HCEC 1CT (cell line): Measurements from ENCODE around the gene SHROOM3.
A peak's percentile ranks its signal among the peaks of the same experiment; 100 is the strongest.

Source experiments
- DNase-seq: peaks from one replicate; pipeline ENCODE4 v3.0.0-alpha.2; 2017

The SHROOM3 gene

GRCh38 chr4:76673362-76673761 lies 238.3 kb downstream of the SHROOM3 start:
- no peak for DNase-seq

GRCh38 chr4:76674983-76675382 lies 240.0 kb downstream of the SHROOM3 start:
- no peak for DNase-seq

GRCh38 chr4:76677571-76678326 lies 242.7 kb downstream of the SHROOM3 start:
- no peak for DNase-seq

DNA sequence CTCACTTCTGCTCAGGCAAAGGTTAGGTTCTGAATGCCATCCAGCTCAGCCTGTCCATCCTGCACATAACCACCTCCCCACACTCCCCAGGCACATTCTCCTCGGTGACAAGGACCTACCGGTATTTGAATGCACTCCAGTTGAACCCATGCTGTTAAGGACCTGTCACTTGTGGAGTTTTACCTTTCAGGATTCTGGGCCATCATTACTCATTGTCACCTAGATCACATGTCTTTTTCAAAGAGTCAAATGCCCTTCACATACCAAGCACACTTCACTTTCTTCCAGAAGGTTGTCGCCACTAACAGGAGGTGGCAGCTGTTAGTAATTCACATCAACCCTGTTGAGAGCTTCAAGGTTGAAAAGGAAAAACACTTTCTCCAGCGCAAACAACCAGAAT lies 244.7 kb downstream of the SHROOM3 start:
- DNase-seq = no peak

DNA sequence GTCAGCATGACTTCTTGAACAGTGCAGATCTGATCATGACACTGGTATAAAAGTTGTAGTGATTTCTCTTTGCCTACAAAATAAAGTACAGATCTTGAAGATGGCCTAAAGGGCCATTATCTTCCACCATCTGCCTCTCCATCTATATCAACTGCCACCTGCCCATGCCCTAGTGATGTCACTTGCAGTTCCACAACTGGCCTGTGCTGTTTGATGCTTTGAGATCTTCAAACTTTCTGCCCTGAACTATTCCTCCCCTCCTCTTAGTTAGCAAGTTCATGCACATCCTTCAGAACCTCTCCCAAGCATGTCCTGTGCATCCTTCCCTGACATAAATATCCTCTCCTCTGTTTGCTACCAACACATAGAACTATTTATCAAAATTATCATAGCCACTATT lies 245.9 kb downstream of the SHROOM3 start:
- DNase-seq = no peak

DNA sequence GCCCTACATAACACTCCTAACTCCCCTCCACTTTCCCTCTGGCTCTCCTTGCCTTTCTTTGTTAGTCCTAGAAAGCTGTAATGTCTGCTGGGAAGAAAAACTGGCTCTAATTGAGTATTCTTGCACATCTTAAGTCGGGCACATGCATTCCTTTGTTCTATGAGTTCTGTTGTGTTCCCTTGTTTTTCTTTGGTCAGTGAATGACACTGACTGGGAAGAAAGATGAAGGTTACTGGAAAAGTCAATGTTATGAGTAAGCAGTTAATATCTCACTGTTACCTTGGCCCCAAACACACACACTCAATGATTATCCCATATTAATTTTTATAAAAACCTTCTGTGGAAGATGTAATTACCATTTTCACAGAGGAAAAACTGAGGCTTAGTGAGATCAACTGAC lies 247.0 kb downstream of the SHROOM3 start:
- DNase-seq = no peak

DNA sequence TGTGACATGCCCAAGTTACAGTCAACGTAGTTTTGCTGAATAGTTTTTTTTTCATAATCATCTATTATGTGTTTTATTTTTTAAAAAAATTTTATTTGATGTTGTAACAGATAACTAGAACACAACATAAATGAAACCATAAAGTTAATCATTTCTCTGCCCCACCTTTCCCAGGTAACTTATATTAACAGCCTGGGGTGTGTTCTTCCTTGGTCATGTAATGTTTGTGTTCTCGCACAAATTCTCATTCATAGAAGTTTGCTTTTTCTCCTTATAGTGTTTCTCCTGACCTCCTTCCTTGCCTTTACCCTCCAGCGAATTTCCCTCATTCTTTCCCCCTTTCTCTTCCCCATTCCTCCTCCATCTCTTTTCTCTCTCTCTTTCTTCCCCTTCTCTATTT lies 248.1 kb downstream of the SHROOM3 start:
- DNase-seq = no peak

- no peak for DNase-seq
Observed at GRCh38 chr4:76687746-76688448, 252.9 kb downstream of the SHROOM3 start.

DNA sequence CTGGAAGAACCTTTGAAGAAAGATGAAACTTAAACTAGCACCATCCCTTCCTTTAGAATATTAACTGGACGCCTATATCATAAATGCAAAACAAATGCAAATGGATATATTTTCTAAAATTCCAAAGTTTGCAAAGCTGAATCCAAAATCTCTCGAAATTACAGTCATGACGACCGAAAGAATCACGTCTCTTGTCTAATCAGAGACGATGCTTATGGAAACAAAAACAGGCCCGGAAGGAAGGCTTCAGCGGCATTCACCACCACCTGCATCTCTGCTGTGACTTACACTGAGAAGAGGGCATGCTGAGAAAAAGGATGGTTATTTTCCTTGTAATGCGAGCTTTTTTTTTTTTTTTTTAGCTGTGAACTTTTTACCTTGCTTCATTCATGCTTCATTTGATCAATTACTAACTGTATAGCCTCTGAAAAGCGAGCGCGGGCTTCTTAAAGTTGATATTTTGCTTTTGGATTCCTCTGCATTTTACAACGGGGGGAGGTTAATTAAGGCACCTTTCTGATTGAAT lies 253.7 kb downstream of the SHROOM3 start:
- no peak for DNase-seq

GRCh38 chr4:76689145-76689817 lies 254.3 kb downstream of the SHROOM3 start:
- no peak for DNase-seq

GRCh38 chr4:76690011-76690905 lies 255.2 kb downstream of the SHROOM3 start:
- DNase-seq = peak; percentile 25

DNA sequence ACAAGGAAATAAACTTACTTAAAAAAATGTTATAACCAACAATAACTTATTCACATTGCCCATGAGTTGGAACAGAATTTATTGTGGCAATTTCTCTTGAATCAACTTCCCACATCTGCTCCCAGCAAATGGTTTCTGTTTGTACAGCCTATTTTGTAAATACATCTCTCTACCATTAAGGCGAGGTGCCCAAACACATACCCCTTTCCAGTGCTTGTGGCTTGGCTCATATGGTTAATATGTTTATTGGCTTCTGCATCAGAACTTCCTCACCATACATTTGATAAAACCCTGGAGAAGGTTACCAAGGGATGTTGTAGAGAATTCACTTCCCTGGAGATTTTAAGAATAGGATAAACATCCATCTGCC lies 255.9 kb downstream of the SHROOM3 start:
- DNase-seq = no peak

DNA sequence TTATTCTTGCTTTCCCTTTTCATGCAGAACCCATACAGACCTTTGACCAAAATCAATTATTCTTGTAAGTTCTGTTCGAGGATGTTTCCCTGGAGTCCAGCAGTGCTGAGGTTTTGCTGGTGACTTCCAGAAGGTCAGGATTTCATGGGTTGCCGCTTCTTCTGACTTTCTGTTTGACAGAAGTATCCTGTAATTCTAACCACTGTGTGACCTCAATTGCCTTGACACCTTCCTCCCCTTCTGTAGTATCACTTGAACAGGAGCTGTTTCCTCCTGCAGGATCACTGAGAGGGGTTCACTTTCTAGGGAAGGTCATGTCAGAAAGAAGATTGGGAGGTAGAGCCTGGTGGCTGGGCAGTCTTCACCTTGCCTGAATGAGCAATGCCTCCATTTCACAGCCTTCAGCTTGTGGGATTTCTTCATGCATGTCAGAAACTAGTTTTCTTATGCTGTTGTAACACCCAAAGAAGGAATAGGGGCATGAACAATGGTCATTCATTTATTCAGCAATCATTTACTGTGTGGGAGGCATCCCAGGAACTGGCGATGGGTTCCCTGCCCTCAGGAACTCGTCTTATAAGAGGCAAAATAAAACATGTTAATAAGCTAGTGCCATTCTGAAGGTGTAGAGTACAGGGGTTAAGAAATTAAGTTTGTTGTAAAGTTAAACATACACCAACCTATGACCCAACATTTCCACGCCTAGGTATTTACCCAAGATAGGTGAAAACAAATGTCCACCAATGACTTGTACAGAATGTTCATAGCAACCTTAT lies 257.0 kb downstream of the SHROOM3 start:
- DNase-seq = no peak

GRCh38 chr4:76692761-76693160 lies 257.7 kb downstream of the SHROOM3 start:
- DNase-seq = no peak

DNA sequence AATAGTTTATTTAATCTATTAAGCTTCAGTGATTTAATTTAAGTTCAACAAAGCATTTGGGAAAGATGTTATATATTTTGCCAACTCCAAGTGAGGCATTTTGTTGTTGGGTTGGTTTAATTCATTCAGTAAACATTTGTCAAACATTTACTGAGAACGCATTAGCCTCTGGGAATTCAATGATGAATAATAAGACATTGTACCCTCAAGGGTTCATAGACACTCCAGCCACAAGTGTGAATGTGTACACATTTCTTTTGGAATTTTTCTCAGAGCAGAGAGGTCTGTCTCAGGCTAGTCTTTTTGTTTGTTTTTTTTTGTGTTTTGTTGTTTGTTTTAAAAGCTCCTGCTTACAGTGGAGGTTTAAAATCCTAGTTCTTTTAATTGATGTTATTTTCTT lies 259.0 kb downstream of the SHROOM3 start:
- DNase-seq = no peak

- no peak for DNase-seq
Observed at GRCh38 chr4:76696109-76696508, 261.1 kb downstream of the SHROOM3 start.

GRCh38 chr4:76697129-76697803 lies 262.2 kb downstream of the SHROOM3 start:
- DNase-seq = no peak

DNA sequence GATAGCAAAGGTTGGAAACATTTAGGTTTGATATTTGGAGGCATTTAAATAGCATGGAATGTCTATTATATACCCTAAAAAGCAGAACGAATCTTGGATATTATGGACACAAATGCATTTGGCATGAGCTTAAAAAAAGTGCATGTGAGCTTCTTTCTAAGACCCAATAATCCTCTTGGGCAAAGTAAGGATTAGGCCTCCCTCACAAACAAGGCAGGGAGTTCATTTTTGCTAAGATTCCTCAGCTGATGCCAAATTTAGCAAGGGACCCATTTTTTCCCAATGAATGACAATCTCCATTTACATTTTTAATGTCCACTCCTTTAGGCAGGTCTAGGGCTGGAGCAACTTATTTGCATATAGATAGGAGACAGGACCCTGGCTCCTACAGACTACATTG lies 263.1 kb downstream of the SHROOM3 start:
- no peak for DNase-seq

- DNase-seq = no peak
Observed at GRCh38 chr4:76699751-76700310, 264.8 kb downstream of the SHROOM3 start.

DNA sequence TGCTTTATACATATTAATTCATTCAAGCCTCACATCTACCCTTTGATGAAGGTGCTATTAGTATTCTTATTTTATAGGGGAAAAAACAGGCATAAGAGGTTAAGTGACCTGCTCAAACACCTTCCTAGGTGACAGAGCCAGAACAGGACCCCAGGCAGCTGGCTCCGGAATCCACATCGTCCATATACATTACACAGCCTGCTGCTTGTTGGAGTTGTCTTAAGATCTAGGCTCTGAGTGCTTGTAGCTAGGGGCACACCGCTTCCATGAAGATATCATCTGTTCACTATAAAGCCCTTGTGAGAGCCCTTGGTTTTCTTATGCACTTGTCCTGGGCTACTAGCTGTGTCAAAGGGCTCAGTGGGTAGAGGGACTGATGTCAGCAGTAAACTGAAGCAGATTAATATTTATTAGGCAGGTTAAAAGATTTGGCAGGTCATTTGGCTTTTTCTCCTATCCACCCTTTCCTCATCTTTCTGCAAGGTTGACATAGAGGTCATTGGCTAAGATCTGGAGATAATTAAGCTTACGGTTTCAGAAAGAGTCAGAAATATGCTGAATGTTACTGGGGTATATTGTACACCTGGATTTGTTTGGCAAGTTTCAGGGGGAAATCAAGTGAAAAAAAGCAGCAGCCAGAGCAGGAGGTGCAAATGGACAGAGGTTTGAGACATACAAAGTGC lies 267.6 kb downstream of the SHROOM3 start:
- DNase-seq = no peak
